CD4-positive, CD25-positive, alpha-beta regulatory T cell (primary cell): ENCODE results near the gene TMC1. TPM values are rescaled to one million over a fixed set of nuclear protein-coding genes. Genes with fewer than 3 reads are reported as not detected.
"Not testable (repeated sequence)": the region's sequence is repeated elsewhere in the genome, so short reads cannot be mapped to it uniquely, and the experiment has no call there.

Experiments used
- ATAC-seq, 2 donors: fragments of 150-1000 bp; cut with Tn5 transposase; one replicate each; pipeline ENCODE4 v1.10.0; 2021; ENCODE audit warnings: low read depth in 2 of 2, moderate number of reproducible peaks in 2 of 2, moderate library complexity in 1 of 2
- DNase-seq, 3 donors: peaks; one replicate each; pipeline versions ENCODE4 v3.0.0 to v3.0.0-alpha.2; 2012 to 2022; ENCODE audit warnings: mixed read lengths in 1 of 3
- H3K27ac ChIP-seq: one replicate; pipeline ENCODE4 v1.7.0; 2013; ENCODE audit warnings: mild to moderate bottlenecking, low read length; ENCODE audit not compliant: insufficient read depth, poor library complexity, severe bottlenecking
- H3K27me3 ChIP-seq: one replicate; pipeline ENCODE4 v1.7.0; 2013; ENCODE audit warnings: low read length; ENCODE audit not compliant: control insufficient read depth, insufficient read depth
- H3K36me3 ChIP-seq: one replicate; pipeline ENCODE4 v1.7.0; 2013; ENCODE audit warnings: mild to moderate bottlenecking, low read length, moderate library complexity; ENCODE audit not compliant: control insufficient read depth, insufficient read depth
- H3K4me1 ChIP-seq: 2 replicates; pipeline ENCODE4 v1.7.0; 2013; ENCODE audit warnings: mild to moderate bottlenecking, low read length; ENCODE audit not compliant: insufficient read depth, control insufficient read depth, poor library complexity, severe bottlenecking
- H3K4me3 ChIP-seq: one replicate; pipeline ENCODE4 v1.7.0; 2013; ENCODE audit warnings: low read depth, mild to moderate bottlenecking, low read length, moderate library complexity
- H3K9me3 ChIP-seq, 2 experiments: 1 replicate in 1 of 2; 2 replicates in 1 of 2; pipeline ENCODE4 v1.7.0; 2013; ENCODE audit warnings: low read length in 2 of 2, mild to moderate bottlenecking in 1 of 2, moderate library complexity in 1 of 2; ENCODE audit not compliant: control insufficient read depth in 2 of 2
- H3K27ac Mint-ChIP-seq, 3 donors: one replicate each; pipeline ENCODE4 v1.8.0; 2020 to 2022; ENCODE audit warnings: mild to moderate bottlenecking in 3 of 3, mixed read lengths in 3 of 3, moderate library complexity in 2 of 3
- H3K27me3 Mint-ChIP-seq: one replicate; pipeline ENCODE4 v1.8.0; 2022; ENCODE audit warnings: mild to moderate bottlenecking, mixed read lengths
- H3K36me3 Mint-ChIP-seq: one replicate; pipeline ENCODE4 v1.8.0; 2020; ENCODE audit warnings: mixed read lengths
- H3K4me1 Mint-ChIP-seq, 4 donors: one replicate each; pipeline ENCODE4 v1.8.0; 2020 to 2022; ENCODE audit warnings: mixed read lengths in 4 of 4, mild to moderate bottlenecking in 1 of 4
- H3K4me3 Mint-ChIP-seq, 4 donors: one replicate each; pipeline ENCODE4 v1.8.0; 2020 to 2022; ENCODE audit warnings: mild to moderate bottlenecking in 4 of 4, mixed read lengths in 4 of 4, moderate library complexity in 3 of 4
- H3K9me3 Mint-ChIP-seq, 7 donors: one replicate each; pipeline ENCODE4 v1.8.0; 2020 to 2022; ENCODE audit warnings: mixed read lengths in 7 of 7, mild to moderate bottlenecking in 3 of 7, moderate library complexity in 2 of 7
- polyA plus RNA-seq, 4 donors: library from polyadenylated mRNA; unstranded; fragments of 300-500 nt; fragmentation: Illumina TruSeq; gene quantifications; one replicate each; pipeline ENCODE4 v1.2.3, GENCODE V29; 2021
- total RNA-seq: library from RNA; stranded (reverse); gene quantifications from one replicate; pipeline ENCODE4 v1.2.3, GENCODE V29; 2022

TMC1 gene
- total and polyA plus RNA-seq, 5 donors from 2014 or later = not detected

DNA sequence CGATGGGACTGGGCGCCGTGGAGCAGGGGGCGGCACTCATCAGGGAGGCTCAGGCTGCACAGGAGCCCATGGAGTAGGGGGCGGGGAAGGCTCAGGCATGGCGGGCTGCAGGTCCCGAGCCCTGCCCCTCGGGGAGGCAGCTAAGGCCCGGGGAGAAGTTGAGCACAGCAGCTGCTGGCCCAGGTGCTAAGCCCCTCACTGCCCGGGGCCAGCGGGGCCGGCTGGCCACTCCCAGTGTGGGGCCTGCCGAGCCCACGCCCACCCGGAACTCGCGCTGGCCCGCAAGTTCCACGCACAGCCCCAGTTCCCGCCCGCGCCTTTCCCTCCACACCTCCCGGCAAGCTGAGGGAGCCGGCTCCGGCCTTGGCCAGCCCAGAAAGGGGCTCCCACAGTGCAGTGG lies 41.1 kb upstream of the TMC1 start:
- H3K36me3 Mint-ChIP-seq, H3K27ac ChIP-seq, H3K27me3 Mint-ChIP-seq, H3K9me3 ChIP-seq, ATAC-seq, H3K9me3 Mint-ChIP-seq, H3K36me3 ChIP-seq, H3K4me3 Mint-ChIP-seq, H3K4me1 ChIP-seq, DNase-seq, H3K27me3 ChIP-seq, H3K27ac Mint-ChIP-seq, H3K4me3 ChIP-seq: not testable (repeated sequence)
- peaks cover 0 to 25% (median 8%) of the 10 kb centered on the region in 4 donors for H3K4me1 Mint-ChIP-seq

DNA sequence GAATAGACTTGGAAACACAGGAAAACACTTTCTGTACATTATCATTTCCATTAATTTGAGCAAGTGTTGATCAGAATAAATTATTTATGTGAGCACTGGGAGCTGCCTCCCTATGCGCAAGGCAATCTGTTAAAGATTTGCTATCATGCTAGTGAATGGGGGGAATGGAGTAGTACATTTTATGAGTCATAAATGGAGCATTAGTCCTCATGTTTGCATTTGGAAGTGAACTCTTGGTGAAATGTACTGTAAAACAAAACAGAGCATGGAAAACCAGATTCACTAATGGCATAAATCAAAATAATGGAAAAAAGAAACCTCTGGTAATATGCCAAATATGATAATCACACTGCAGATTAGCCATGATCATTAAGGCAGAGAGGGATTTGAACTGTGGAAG lies 40.5 kb upstream of the TMC1 start:
- no peak overlapping the region for H3K27ac Mint-ChIP-seq
- ATAC-seq = no peak

DNA sequence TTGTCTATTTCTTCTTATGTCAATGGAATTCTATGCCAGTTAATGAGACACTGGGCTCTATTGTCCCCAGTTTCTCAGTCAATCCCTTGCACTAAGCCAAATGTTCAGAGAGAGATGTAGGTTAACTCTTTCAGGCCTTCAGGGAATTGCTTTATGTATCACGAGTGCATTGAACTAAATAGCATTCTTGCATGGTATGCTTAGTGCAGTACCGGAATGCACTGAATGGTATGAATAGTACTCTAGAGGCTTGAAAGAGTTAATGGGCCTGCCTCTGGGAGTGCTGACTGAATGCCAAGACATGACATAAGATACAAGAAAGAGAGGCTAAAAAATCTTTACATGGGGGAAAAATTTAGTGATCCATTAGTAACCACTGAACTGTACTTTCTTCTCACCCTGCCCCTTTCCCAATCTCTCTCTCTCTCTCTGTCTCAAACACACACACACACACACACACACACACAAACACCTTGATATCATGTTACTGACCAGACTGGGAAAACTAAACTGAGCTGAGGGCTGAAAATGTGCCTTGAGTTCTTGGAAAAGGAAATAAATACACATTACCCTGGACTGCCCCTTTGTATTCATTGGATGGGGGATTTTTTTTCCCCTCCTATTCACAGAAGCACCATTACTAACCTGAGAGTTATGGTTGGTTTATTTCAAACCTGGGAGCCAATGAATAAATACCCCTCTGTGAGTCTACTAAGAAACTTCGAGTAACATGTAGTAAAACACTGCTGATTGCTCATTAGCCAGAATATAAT lies 35.4 kb upstream of the TMC1 start:
- H3K36me3 ChIP-seq = no peaks in the 10 kb centered on the region
- H3K4me3 Mint-ChIP-seq = no peak overlapping the region
- no peaks in the 10 kb centered on the region for H3K27me3 Mint-ChIP-seq
- H3K4me1 Mint-ChIP-seq = no peaks in the 10 kb centered on the region
- H3K27ac ChIP-seq = no peak overlapping the region
- H3K4me3 ChIP-seq = no peak overlapping the region
- H3K9me3 Mint-ChIP-seq = no peaks in the 10 kb centered on the region
- ATAC-seq (no peak), DNase-seq (no peak)
- H3K36me3 Mint-ChIP-seq = no peaks in the 10 kb centered on the region
- no peaks in the 10 kb centered on the region for H3K9me3 ChIP-seq
- no peak overlapping the region for H3K27ac Mint-ChIP-seq
- no peaks in the 10 kb centered on the region for H3K4me1 ChIP-seq
- H3K27me3 ChIP-seq = no peaks in the 10 kb centered on the region

More for the DNA sequence above, 40.5 kb upstream of the TMC1 start:
- Histone ChIP-seq H3K4me3 (no peak overlapping the region), H3K9me3 (no peaks in the 10 kb centered on the region), H3K36me3 (no peaks in the 10 kb centered on the region), H3K27ac (no peak overlapping the region), H3K4me1 (no peaks in the 10 kb centered on the region), H3K27me3 (no peaks in the 10 kb centered on the region)
- Mint-ChIP-seq H3K4me3 (no peak overlapping the region), H3K27me3 (no peaks in the 10 kb centered on the region), H3K4me1 (peaks cover 0 to 25% (median 8%) of the 10 kb centered on the region in 4 donors), H3K9me3 (no peaks in the 10 kb centered on the region), H3K36me3 (no peaks in the 10 kb centered on the region)
- DNase-seq = no peak

DNA sequence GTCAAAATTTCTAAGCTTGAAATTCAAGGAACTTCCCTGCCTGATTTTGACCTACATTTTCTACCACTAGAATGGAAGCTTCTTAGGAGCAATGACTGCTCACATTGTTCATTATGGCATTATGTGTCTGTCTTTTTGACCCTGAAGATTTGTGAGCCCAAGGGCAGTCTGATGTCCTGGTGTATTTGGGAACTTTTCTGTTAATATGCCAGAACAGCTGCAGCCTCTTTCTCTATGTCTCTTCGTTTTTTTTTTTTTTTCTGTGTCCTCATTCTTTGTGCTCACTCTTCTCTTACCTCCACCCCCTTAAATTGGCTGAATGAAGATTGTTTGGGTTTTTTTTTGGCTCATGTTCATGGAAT lies 34.8 kb upstream of the TMC1 start:
- no peaks in the 10 kb centered on the region for H3K9me3 Mint-ChIP-seq
- no peaks in the 10 kb centered on the region for H3K36me3 Mint-ChIP-seq
- no peak overlapping the region for H3K27ac ChIP-seq
- H3K4me3 Mint-ChIP-seq = no peak overlapping the region
- H3K4me1 Mint-ChIP-seq = no peaks in the 10 kb centered on the region
- no peak overlapping the region for H3K27ac Mint-ChIP-seq
- DNase-seq (no peak), ATAC-seq (no peak)
- H3K9me3 ChIP-seq = no peaks in the 10 kb centered on the region
- no peaks in the 10 kb centered on the region for H3K4me1 ChIP-seq
- H3K27me3 ChIP-seq = no peaks in the 10 kb centered on the region
- H3K36me3 ChIP-seq = no peaks in the 10 kb centered on the region
- no peaks in the 10 kb centered on the region for H3K27me3 Mint-ChIP-seq
- no peak overlapping the region for H3K4me3 ChIP-seq

DNA sequence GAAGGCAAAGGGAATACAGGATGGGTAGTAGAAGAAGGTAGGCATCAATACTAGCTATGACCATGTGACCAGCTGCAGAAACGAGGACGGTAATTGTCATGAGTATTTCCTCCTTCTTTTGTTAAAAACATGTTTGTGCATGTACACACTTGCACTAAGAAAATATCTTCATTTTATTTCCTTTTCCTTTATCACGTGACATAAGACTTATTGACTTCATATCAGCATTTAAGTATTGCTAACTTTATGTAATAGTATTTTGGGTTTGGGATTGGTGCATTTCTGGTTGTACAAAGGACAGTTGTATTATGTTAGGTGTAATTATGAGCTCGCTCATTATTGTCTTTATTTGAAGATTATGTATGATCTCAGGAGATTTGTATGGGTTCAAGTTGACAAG lies 33.7 kb upstream of the TMC1 start:
- not testable (repeated sequence) for H3K36me3 ChIP-seq, H3K9me3 Mint-ChIP-seq, H3K4me1 ChIP-seq, H3K4me3 Mint-ChIP-seq, H3K27ac Mint-ChIP-seq, H3K4me3 ChIP-seq, H3K9me3 ChIP-seq, H3K4me1 Mint-ChIP-seq, H3K27me3 ChIP-seq, H3K36me3 Mint-ChIP-seq, H3K27ac ChIP-seq, ATAC-seq, DNase-seq, H3K27me3 Mint-ChIP-seq

DNA sequence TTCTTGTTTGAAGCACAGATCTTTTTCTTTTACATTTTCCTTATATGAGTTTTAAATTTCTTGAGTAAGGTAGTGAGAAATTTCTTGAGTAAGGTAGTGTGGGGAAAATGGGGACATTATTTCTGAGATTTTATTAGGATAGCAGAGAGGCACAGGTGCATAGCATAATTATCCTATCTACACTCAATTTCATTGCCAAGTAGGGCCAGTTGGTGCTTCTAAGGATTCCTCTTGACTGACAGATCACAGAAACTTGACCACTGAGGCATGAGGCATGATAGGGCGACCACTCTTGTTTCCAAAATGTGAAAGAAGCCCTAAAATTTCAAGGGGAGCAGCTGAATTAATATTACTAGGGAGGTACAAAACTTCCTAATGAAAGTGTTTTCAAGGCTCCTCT lies 31.4 kb upstream of the TMC1 start:
- no peaks in the 10 kb centered on the region for H3K36me3 Mint-ChIP-seq

DNA sequence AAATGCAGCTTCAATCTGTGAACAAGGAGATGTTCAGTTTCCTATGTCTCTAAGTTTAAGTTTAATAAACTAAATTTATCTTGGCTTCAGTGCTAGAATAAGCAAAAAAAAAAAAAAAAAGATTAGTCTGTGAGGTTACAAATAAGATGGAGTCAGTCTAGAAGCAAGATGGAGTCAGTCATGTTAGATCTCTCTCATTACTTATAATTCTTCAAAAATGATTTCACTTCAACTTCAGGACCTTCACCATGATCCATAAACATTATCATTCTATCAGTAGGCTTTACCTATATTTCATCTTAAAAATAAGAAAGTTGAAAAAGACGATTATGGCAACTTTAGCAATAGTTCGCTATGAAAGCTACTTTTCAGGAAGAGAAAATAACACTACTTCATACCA lies 30.2 kb upstream of the TMC1 start:
- H3K27me3 Mint-ChIP-seq = no peaks in the 10 kb centered on the region
- Histone ChIP-seq H3K36me3 (no peaks in the 10 kb centered on the region), H3K9me3 (no peaks in the 10 kb centered on the region), H3K27ac (no peak overlapping the region), H3K4me3 (no peak overlapping the region), H3K27me3 (no peaks in the 10 kb centered on the region), H3K4me1 (no peaks in the 10 kb centered on the region)
- no peaks in the 10 kb centered on the region for H3K9me3 Mint-ChIP-seq
- H3K36me3 Mint-ChIP-seq = no peaks in the 10 kb centered on the region
- no peak for DNase-seq
- no peak overlapping the region for H3K27ac Mint-ChIP-seq
- ATAC-seq = no peak
- H3K4me3 Mint-ChIP-seq = no peak overlapping the region
- no peaks in the 10 kb centered on the region for H3K4me1 Mint-ChIP-seq

More for the DNA sequence above, 31.4 kb upstream of the TMC1 start:
- H3K4me1 ChIP-seq = no peaks in the 10 kb centered on the region
- no peaks in the 10 kb centered on the region for H3K9me3 Mint-ChIP-seq
- no peak overlapping the region for H3K4me3 ChIP-seq
- no peak overlapping the region for H3K27ac ChIP-seq
- H3K27me3 ChIP-seq = no peaks in the 10 kb centered on the region
- ATAC-seq (no peak), DNase-seq (no peak)
- H3K4me3 Mint-ChIP-seq = no peak overlapping the region
- H3K36me3 ChIP-seq = no peaks in the 10 kb centered on the region
- H3K4me1 Mint-ChIP-seq = no peaks in the 10 kb centered on the region
- H3K27ac Mint-ChIP-seq = no peak overlapping the region
- no peaks in the 10 kb centered on the region for H3K27me3 Mint-ChIP-seq
- no peaks in the 10 kb centered on the region for H3K9me3 ChIP-seq

DNA sequence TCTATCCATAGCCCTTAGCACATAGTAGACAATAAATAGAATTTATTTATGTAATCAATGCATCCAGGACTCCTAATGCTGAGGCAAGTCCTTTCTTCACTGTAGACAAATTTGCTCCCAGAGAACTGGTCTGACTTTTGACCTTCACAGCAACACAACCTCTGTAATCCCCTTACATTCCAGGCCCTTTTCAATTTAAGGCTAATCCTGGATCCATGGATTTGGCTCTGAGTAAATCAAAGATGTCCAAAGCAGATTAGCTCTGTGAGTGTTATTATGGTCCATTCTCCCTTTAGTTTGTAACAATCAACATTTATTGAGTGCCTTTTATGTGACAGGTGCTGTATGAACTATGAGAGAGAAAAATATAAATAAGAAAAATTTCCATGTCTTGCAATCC lies 27.4 kb upstream of the TMC1 start:
- Histone ChIP-seq H3K36me3 (no peaks in the 10 kb centered on the region), H3K4me3 (no peak overlapping the region), H3K27ac (no peak overlapping the region), H3K4me1 (no peaks in the 10 kb centered on the region), H3K9me3 (no peaks in the 10 kb centered on the region), H3K27me3 (no peaks in the 10 kb centered on the region)
- Mint-ChIP-seq H3K4me1 (no peaks in the 10 kb centered on the region), H3K4me3 (no peak overlapping the region), H3K27me3 (no peaks in the 10 kb centered on the region), H3K36me3 (no peaks in the 10 kb centered on the region), H3K9me3 (no peaks in the 10 kb centered on the region), H3K27ac (no peak overlapping the region)
- DNase-seq (no peak), ATAC-seq (no peak)
